Fibroblast of lung (primary cell): ENCODE data around the gene ZBTB33. TPM values are rescaled to one million over a fixed set of nuclear protein-coding genes. Genes with fewer than 3 reads are reported as not detected.

ENCODE experiments used
- DNase-seq, 2 donors: peaks; one replicate each; pipeline versions ENCODE4 v3.0.0 to v3.0.0-alpha.2; 2010; ENCODE audit warnings: low read depth in 2 of 2
- H2AFZ ChIP-seq: 2 replicates; pipeline ENCODE4 v1.5.1; 2012; ENCODE audit warnings: low read length, control low read depth, inconsistent platforms
- H3K27ac ChIP-seq: 2 replicates; pipeline ENCODE4 v1.5.1; 2011; ENCODE audit warnings: low read length, control low read depth; ENCODE audit not compliant: insufficient read depth
- H3K27me3 ChIP-seq: 2 replicates; pipeline ENCODE4 v1.5.1; 2011; ENCODE audit warnings: mild to moderate bottlenecking, low read length; ENCODE audit not compliant: control insufficient read depth, insufficient read depth
- H3K36me3 ChIP-seq: 2 replicates; pipeline ENCODE4 v1.5.1; 2011; ENCODE audit warnings: low read length; ENCODE audit not compliant: control insufficient read depth, insufficient read depth
- H3K4me1 ChIP-seq: 2 replicates; pipeline ENCODE4 v1.5.1; 2011; ENCODE audit warnings: low read length; ENCODE audit not compliant: control insufficient read depth, insufficient read depth; ENCODE audit errors: extremely low read depth
- H3K4me2 ChIP-seq: 2 replicates; pipeline ENCODE4 v1.5.1; 2011; ENCODE audit warnings: low read length, control low read depth; ENCODE audit not compliant: insufficient read depth; ENCODE audit errors: extremely low read depth
- H3K4me3 ChIP-seq, 4 experiments: fragments of 200-600 bp in 1 of 4; sonication (generic) in 1 of 4; replicated peaks in 1 of 4; 2 replicates each; pipeline ENCODE4 v1.5.1; 2011 to 2016; ENCODE audit warnings: low read length in 4 of 4, low read depth in 3 of 4, mild to moderate bottlenecking in 3 of 4, control low read depth in 2 of 4, inconsistent platforms in 1 of 4, mixed read lengths in 1 of 4; ENCODE audit not compliant: insufficient read depth in 1 of 4; ENCODE audit errors: control extremely low read depth in 1 of 4
- H3K79me2 ChIP-seq: 2 replicates; pipeline ENCODE4 v1.5.1; 2012; ENCODE audit warnings: mild to moderate bottlenecking, low read length, inconsistent platforms; ENCODE audit not compliant: control insufficient read depth, insufficient read depth
- H3K9ac ChIP-seq: 2 replicates; pipeline ENCODE4 v1.5.1; 2011; ENCODE audit warnings: mild to moderate bottlenecking, low read length, control low read depth; ENCODE audit not compliant: insufficient read depth
- H3K9me3 ChIP-seq: 2 replicates; pipeline ENCODE4 v1.5.1; 2012; ENCODE audit warnings: low read depth, low read length; ENCODE audit not compliant: control insufficient read depth, insufficient read depth
- H4K20me1 ChIP-seq: 2 replicates; pipeline ENCODE4 v1.5.1; 2011; ENCODE audit warnings: low read length; ENCODE audit not compliant: control insufficient read depth, insufficient read depth; ENCODE audit errors: extremely low read depth
- CTCF ChIP-seq, 2 donors: IDR thresholded peaks in 1 of 2; conservative IDR thresholded peaks in 1 of 2; 1 replicate in 1 of 2; 2 replicates in 1 of 2; pipeline ENCODE4 v1.5.1; 2011 to 2012; ENCODE audit warnings: low read length in 2 of 2, control low read depth in 1 of 2, inconsistent platforms in 1 of 2, low read depth in 1 of 2, mild to moderate bottlenecking in 1 of 2
- EZH2 ChIP-seq: IDR thresholded peaks from 2 replicates; pipeline ENCODE4 v1.5.1; 2012; ENCODE audit warnings: low read length, control low read depth, mild to moderate bottlenecking; ENCODE audit errors: missing control alignments
- polyA plus RNA-seq, 2 donors: library from polyadenylated mRNA; depleted of rRNA in 1 of 2; stranded (reverse) in 1 of 2; unstranded in 1 of 2; fragments of >200 nt; gene quantifications; 2 replicates each; pipeline ENCODE4 v1.2.1, GENCODE V29; 2011 to 2012; ENCODE audit warnings: missing spikeins in 1 of 2
- total RNA-seq: library from RNA; depleted of rRNA; stranded (reverse); fragments of >200 nt; gene quantifications from 2 replicates; pipeline ENCODE4 v1.2.1, GENCODE V29; 2014

The ZBTB33 gene
- total and polyA plus RNA-seq, 2 donors (not counting 1 experiment from before 2014, with no cell fraction given) = 6.6 to 9.7 TPM

- Histone ChIP-seq H3K9me3 (no peaks in the 10 kb centered on the region), H3K9ac (no peak overlapping the region), H3K27me3 (no peaks in the 10 kb centered on the region), H3K79me2 (no peaks in the 10 kb centered on the region), H4K20me1 (no peaks in the 10 kb centered on the region), H3K27ac (no peak overlapping the region), H3K4me2 (no peak overlapping the region), H3K4me3 (no peak overlapping the region), H3K4me1 (no peaks in the 10 kb centered on the region), H2AFZ (no peak overlapping the region), H3K36me3 (no peaks in the 10 kb centered on the region)
- DNase-seq = no peak
- TF ChIP-seq EZH2 (no peak), CTCF (conservative IDR thresholded peaks at IDR 0.05 in 1 of 2, IDR thresholded peaks at IDR 0.05 in 1 of 2; ENCODE audit: low read depth in 1 of 2, low read length in 2 of 2) (no peak)
These were observed 27.2 kb upstream of the ZBTB33 start for GRCh38 chrX:120223374-120223773.

GRCh38 chrX:120224388-120224787, 26.2 kb upstream of the ZBTB33 start:
- TF ChIP-seq EZH2 = no peak
- no peak for TF ChIP-seq CTCF (conservative IDR thresholded peaks at IDR 0.05 in 1 of 2, IDR thresholded peaks at IDR 0.05 in 1 of 2; ENCODE audit: low read depth in 1 of 2, low read length in 2 of 2)
- H4K20me1 ChIP-seq = no peaks in the 10 kb centered on the region
- H3K36me3 ChIP-seq = no peaks in the 10 kb centered on the region
- no peaks in the 10 kb centered on the region for H3K9me3 ChIP-seq
- H3K4me1 ChIP-seq = no peaks in the 10 kb centered on the region
- no peaks in the 10 kb centered on the region for H3K27me3 ChIP-seq
- no peak overlapping the region for H3K4me3 ChIP-seq
- no peak overlapping the region for H3K27ac ChIP-seq
- H3K4me2 ChIP-seq = no peak overlapping the region
- H3K79me2 ChIP-seq = no peaks in the 10 kb centered on the region
- no peak overlapping the region for H3K9ac ChIP-seq
- no peak for DNase-seq
- no peak overlapping the region for H2AFZ ChIP-seq

GRCh38 chrX:120228187-120228908, 22.3 kb upstream of the ZBTB33 start:
- Histone ChIP-seq H3K4me1 (no peaks in the 10 kb centered on the region), H3K79me2 (no peaks in the 10 kb centered on the region), H3K4me2 (no peak overlapping the region), H3K36me3 (no peaks in the 10 kb centered on the region), H3K9ac (no peak overlapping the region), H3K27me3 (no peaks in the 10 kb centered on the region), H3K9me3 (no peaks in the 10 kb centered on the region), H4K20me1 (no peaks in the 10 kb centered on the region), H3K4me3 (no peak overlapping the region), H3K27ac (no peak overlapping the region), H2AFZ (no peak overlapping the region)
- DNase-seq = no peak
- TF ChIP-seq CTCF (conservative IDR thresholded peaks at IDR 0.05 in 1 of 2, IDR thresholded peaks at IDR 0.05 in 1 of 2; ENCODE audit: low read depth in 1 of 2, low read length in 2 of 2) (no peak), EZH2 (no peak)
